OCI-LY7 (cell line): ENCODE measurements around the gene DGCR2.

Experiments used
- CTCF ChIP-seq: fragments of 200-600 bp; sonication (generic); conservative IDR thresholded peaks from 2 replicates; pipeline ENCODE4 v1.5.1; 2014; ENCODE audit warnings: mild to moderate bottlenecking, antibody characterized with exemption, low read length, moderate library complexity, mixed read lengths
- EZH2phosphoT487 ChIP-seq: fragments of 200-600 bp; sonication (generic); IDR thresholded peaks from 2 replicates; pipeline ENCODE4 v1.6.1; 2018; ENCODE audit warnings: low read depth, borderline replicate concordance, mild to moderate bottlenecking, mixed run types, antibody characterized with exemption, low read length, moderate library complexity, mixed read lengths

- TF ChIP-seq CTCF: no peak
- no peak for TF ChIP-seq EZH2phosphoT487
Measured at GRCh38 chr22:19152942-19153883, 31.0 kb upstream of the DGCR2 start.
